HG02610 (cell line): ENCODE data around the gene NFE2L2.
A peak's percentile ranks its signal among the peaks of the same experiment; 100 is the strongest.
"Not testable (repeated sequence)": the region's sequence is repeated elsewhere in the genome, so short reads cannot be mapped to it uniquely, and the experiment has no call there.

ENCODE experiments used
- ATAC-seq: cut with Tn5 transposase; IDR thresholded peaks from one replicate; pipeline ENCODE4 v1.9.1; 2021; ENCODE audit warnings: mild to moderate bottlenecking, moderate library complexity; ENCODE audit not compliant: unreplicated experiment

Gene NFE2L2

DNA sequence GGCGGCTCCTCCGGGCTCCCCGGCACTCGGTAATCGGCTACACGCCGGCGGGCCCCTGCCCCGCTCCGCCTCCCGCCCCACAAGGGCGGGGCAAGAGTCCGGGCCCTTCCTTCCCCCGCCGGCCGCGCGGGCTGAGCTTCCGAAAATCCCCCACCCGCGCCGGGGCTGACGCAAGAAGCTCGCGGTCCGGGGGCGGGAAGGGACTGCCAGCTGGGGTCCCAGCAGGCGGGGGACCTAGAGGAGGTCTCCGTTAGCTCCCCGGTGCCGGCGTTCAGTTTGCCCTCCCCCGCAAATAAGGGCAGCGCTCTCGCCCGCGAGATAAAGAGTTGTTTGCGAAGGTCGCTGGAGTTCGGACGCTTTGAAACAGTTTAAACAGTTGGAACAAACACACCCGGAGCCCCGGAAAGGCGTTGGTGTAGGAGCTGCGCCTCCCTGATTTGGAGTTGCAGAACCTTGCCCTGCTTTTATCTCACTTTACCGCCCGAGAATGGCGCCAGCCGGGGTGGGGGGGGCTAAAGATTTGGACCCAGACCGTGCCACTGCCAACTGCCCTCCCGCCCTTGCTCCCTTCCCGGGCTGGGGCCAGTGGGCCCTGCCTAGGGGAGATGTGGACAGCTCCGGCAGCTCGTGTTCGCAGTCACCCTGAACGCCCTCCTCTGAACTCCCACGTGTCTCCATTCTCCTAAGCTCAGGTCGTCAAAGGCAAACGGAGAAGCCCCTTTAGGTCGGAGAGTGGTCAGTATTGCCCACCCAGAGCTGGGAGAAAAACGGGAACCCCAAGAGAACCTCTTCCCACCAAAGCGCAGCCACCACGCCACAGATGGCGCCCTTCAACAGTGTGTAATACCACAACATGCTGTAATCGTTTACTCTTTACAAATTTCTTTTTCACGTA is at the start of gene NFE2L2:
TSS of gene NFE2L2 (minus strand) at position 35 of the 895 bp plus-strand sequence. CDS start 151 bp downstream, outside the sequence.
- peak; percentile 64 for ATAC-seq

DNA sequence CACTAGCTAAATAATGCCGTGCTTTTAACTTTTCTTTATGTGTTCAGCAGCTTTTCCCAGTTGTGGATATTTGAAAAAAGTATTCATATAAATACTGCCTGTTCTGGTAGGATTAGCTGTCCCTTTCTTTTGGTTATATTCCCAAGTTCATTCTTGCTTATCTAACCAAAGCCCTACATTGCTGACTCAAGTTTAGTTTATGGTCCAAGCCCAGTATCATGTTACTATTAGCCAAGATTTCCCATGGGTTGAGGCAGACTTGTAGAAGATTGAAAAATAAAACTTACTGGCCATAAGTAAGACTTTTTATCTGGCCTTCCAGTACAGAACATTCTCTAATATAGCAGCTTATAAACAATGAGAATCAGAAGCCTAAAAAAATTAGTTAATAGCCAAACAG is 49.7 kb upstream of the NFE2L2 start:
- ATAC-seq: no peak

DNA sequence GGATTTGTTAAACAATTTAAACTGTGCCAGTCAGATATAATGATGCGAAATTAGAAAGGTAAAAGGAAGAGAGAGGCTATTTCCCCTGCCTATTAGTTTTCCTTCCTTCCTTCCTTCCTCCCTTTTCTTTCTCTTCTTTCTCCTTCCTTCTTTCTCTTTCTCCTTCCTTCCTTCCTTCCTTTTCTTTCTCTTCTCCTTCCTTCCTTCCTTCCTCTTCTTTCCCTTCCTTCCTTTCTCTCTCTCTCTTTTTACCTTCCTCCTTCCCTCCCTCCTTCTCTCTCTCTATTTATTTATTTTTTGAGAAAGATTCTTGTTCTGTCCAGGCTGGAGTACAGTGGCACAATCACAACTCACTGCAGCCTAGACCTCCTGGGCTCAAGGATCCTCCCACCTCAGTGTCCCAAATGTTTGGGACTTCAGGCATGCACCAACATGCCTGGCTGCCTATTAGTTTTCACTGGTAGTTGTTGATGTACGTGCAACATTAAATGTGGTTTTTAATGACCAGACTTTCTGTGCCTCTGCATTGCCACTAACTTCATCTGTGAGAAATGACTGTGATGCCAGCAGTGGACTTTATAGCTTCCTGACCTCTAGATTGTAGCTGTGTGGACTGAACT is 48.7 kb upstream of the NFE2L2 start:
- no peak for ATAC-seq

DNA sequence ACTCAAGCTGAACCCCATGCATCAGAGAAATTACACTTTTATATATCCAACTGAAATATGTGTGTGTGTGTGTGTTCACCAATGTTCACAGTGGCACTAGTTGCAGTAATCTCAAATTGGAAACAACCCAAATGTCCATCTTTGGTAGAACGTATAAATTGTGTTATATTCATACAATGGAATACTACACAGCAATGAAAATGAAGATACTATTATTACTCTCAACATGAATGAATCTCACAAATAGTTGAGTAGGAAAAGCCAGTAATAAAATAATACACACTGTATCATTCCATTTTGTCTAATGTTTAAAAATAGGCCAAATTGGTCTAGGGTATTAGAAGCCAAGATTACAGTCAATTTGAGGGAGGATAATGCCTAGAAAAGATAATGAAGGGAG is 48.0 kb upstream of the NFE2L2 start:
- ATAC-seq: no peak

DNA sequence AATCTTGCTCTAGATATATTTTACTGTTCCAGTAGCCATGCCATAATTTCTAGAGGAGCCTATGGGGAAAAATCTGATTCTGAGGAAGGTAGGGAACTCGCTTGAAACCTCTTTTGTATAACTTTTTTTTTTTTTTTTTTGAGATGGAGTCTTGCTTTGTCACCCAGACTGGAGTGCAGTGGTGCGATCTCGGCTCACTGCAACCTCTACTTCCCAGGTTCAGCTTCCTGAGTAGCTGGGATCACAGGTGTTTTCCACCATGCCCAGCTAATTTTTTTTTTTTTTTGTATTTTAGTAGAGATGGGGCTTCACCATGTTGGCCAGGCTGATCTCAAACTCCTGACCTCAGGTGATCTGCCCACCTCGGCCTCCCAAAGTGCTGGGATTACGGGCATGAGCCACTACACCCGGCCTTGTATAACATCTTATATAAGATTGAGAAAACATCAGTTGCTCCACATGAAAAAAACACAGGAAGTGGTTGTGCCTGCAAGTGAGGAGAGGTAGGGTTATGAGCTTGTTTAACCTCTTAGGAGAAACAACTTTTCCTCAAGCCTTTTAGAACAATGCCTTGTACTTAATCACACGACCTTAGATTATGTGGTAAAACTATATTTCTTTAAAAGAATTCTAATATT is 45.3 kb upstream of the NFE2L2 start:
- ATAC-seq: not testable (repeated sequence)

DNA sequence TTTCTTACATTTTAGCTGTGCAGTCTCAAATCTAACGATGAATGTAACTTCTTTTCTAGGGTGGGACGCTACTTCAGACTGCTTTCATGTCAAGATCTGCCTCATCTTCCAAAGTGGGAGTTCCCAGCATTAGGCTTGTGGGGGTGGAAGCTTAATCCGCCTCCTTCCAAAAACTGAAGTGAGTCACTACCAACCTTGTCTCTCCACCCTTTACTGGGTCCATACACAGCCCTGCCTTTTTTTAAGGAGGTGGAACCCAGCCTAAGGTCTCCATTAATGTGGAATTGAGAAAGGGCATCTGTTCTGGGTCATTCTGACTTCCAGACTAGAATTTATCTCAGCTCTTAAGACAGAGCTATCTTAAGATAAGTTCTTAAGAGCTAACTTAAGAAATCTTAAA is 42.0 kb upstream of the NFE2L2 start:
- ATAC-seq: no peak

DNA sequence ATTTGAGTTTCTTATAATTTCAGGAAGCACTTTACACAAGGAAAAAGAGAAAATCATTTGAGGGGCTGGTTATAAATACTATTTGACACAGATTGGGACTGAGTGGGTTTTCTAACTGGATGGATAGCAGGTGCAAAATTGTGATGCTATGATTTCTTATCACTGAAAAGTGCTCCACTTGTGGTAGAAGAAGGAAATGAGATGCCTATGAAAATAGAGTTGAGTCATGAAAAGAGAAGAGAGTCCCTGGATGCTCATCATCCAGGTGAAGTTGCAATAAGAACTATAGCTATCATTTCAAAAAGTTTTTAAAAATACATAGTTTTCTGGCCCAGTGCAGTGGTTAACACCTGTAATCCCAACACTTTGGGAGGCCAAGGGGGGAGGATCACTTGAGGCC is 39.4 kb upstream of the NFE2L2 start:
- no peak for ATAC-seq

DNA sequence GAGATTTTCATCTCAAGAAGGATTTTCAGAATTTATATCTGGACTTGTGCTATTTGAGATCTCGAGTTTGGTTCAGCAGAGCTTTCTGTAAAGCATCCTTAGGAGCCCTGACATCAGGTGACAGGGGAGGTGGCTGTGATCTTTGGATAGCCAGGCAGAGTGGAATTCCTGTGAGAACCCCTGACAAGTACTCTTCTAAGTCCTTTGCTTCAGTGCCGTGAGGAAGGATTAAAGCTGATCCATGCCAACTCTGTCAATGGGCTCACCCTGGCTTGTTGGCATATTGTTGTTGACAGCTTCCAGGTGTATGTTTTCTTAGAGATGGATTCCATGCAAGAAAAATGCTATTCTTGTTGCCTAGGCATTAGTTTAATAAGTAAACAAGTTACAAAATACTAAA is 38.0 kb upstream of the NFE2L2 start:
- no peak for ATAC-seq

DNA sequence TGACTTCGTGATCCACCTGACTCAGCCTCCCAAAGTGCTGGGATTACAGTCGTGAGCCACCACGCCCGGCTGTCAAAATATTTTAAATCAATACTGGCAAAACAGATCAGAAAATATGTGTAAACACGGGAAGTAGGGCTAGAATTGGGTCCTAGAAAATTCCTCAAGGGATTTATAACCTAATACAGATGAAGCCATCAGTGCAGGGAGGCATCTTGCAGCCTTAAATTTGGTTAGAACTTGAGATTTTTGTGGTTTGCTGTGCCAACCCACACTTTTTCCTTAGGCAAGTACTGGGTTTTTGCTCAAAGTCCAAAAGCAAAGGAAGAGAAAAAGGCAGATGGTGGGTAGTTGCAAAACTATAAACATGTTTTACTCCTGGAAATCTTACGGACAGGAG is 33.7 kb upstream of the NFE2L2 start:
- no peak for ATAC-seq

DNA sequence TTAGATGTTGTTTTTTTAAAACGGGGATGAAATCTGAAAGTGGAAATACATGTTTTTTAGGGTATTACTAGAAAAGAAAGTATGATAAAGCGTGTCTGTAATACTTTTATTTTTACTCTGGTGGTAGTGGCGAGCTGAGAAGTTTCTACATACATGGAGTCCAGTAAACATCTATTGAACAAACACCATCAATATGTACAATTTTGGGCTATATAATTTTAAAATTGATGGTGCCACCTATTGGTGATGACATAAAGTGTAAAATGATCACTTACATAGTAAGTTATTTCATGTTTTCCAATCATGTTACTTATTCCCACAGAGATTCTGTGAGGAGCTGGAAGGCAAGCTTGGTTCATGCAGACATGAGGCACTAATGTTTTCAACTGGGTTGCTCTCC is 31.5 kb upstream of the NFE2L2 start:
- ATAC-seq: no peak

DNA sequence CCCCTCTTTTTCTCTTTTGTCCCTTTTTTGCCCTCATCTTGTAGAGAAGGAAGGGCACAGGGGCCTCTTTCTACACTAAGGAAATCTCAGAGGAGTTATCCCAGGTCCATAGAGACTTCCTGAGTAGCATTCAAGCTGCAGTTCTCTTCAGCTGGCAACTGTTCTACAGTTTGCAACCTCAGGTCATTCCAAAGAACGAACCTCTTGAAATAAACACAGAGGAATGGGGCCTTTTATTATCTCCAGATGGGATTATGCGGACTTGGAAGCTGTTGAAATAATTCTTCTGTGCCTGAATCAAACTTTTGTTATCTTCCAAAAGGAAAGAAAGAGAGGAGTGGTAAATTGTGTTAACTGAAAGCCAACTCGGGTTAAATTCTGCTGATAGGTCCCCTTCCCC is 31.0 kb upstream of the NFE2L2 start:
- ATAC-seq: no peak

DNA sequence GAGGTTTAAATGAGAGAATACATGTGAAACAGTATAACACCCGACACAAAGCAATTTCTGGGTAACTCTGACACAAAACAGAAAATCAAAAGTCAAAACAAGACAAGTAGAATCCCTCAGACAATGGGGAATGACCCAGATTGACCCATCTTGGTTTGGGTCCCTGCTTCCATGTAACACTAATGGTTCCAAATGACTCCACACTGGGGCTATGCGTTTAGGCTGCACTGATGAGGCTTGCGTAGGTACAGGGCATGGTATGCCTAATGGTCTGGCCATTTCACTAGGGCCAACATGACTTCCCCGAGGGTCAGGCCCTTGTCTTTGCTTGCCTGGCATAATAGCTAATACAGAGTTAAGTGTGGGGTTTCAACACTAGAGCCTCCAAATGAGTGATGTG is 27.2 kb upstream of the NFE2L2 start:
- ATAC-seq: peak; percentile 67

DNA sequence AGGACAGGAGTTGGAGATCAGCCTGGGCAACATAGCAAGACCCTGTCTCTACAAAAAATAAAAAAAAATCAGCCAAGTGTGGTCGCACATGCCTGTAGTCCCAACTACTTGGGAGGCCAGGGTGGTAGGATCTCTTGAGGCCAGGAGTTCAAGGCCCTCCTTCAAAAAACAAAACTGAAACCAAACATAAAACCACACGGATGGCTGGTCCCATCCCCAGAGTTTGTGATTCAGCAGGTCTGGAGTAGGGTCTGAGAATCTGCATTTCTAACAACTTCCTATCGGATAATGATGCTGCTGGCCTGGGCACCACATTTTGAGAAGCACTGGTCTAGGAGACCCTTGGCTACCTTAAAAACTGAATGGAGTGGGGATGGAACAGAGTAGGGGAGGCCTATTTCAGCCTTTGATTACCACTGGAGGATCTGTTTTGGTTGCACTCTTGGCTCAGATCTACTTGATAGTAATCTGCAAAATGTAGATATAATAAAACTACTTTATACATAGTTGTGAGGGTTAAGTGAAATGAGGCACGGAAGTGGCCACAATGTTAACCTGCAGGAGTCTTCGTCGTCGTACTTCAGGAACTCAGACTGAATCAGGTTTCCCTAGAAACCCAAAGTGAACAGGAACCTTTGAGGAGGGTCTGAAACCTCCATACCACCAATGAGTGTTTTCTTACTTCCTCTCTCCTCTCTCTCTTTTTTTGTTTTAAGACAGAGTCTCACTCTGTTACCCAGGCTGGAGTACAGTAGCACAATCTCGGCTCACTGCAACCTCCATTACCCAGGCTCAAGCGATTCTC is 25.5 kb upstream of the NFE2L2 start:
- peak; percentile 61 for ATAC-seq

DNA sequence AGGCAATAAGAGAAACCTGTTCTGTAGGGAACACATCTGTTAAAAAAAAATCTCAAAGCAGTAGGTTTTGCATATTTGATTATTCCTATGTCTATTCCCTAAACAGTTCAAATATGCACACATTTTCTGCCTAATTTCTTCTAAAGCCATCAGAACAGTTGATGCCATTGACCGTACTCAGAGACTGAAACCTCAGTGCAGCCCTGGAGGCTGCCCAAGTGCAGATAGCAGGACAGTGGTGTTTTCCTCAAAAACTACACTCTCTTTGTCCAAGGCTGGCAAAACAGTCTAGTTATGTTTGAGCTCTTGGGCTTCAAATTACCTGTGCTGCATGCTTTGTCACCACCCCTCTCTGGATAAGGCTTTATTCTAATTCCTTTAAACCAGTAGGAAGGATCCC is 23.3 kb upstream of the NFE2L2 start:
- ATAC-seq: no peak

DNA sequence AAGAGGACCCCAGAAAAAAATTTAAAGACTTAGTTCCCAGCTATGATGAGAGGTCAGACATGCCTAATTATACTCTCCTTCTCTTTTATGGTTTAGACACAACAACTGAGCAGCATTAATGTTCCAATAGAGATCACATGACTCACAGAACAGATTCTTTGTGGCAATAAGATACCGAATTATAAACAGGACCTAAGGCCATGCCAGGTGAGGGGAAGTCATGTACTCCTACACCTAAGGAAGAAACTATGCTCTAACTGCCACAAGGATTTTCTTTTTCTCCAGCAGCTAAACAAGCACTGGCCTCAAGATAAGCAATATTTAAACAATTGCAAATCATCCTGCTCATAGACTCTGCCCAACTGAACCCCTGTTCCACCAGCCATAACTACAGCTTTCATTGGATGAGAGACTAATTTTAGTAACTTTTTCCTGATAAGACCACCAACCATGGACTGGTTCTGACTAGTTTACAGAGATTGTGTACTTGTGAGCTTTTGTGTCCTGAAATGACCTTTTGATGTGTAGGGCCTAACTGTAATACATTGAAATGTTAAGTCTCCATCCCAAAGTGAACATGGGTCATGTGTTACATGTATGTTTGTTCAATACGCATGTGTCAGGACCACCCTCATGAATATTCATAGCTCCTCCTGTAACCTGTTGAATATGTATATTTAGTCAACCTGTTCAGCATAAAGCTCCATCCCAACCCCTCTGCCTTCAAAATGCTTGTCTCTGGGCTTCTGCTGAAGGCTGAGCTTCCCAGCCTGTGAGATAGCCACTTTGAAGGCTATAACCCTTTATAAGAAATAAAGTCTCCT is 21.6 kb upstream of the NFE2L2 start:
- ATAC-seq: no peak

DNA sequence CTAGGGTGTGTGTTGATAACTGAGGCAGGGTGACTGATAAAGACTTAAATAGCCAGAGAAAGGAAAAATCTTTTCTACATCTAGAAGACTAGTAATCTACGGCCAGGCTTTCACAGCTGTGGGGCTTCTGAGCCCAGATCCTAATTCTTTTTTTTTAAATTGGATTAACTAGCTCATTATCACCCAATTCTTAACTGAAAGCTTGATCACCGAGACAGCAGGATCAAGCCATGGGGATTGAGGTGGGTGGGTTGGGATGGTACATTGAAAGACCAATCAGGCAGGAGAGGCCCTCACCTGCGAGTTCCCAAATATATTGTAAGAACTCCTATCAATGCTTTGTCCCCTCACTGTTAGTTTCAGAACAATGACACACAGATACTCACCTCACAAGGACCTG is 20.0 kb upstream of the NFE2L2 start:
- ATAC-seq: no peak

DNA sequence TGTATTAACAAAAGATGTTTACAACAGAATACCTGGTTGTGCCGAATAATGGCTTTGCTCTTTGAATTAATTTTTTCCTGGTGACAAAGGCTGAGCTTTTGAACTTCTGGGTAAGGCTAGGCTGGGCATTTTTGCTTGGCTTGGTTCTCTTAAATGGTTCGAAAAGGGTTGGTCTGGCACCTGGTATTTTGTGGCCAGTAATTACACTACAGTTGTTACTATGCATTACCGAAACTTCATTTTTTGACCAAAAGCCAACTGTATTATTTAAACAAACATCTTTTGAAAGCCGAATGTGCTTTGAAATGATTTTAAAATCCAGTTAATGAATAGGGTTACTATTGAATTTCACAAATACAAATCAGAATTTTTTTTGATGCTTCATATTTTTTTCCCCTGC is 19.4 kb upstream of the NFE2L2 start:
- no peak for ATAC-seq

DNA sequence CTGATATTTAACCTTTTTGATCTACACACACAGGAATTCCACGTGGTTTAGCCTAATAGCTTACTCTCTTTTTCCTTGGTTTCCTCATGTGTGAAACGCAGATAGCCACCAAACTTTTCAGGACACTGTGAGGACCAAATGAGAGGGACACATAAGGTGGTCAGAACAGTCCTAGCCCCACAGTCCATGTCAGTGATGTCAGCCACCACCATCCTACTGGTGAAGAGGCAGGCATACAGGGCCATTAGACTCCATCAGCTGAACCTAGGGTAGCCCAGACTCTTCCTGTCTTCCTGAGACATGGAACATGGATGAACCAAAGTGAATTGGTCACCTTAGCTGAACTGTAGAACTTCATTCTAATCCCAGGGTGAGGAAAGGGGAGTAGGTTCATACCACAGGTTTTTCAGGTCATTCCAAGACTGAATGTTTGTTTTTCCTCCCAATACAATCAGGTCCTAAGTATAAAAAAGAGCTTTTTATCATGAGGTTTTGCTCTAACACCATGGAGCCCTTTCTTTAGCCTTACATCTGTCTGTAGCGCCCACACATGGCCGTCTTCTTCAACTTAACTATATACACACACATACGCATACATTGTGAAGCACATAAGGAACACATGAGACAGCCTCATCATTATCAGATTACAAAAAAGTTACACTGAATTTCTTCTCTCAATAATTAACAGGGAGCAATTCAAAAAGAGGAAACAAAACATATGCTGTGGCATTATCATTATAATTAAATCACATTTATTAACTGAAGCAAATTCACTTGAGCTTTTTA is 18.5 kb upstream of the NFE2L2 start:
- no peak for ATAC-seq

DNA sequence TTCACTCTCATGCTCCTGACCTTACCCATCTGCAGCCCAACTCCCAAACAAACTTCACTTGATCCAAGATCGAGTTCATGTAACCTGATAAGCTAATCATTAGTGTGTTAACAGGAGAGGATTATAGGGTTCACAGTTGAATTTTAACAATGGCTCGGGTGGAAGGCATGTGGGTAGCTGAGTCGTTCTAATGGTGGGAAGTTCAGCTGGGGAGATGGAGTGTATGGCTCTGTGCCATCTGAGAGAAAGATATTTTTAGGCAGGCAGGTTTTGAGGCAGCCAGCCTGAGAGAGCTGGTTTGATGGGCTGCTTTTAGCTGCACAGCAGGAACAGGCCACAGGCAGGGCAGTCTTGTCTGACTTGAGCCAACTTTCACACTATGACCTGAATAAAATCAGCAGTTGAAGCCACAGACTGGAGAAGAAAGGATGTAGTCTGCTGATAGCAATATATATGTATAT is 17.7 kb upstream of the NFE2L2 start:
- no peak for ATAC-seq
